ENCODE results near the gene DCST1. TPM values are rescaled to one million over a fixed set of nuclear protein-coding genes. Genes with fewer than 3 reads are reported as not detected.

Gene DCST1
- total and polyA plus RNA-seq, 2 of the 13 experiments (the other 11 are each of a cell fraction or from before 2014, with no cell fraction given), result 0.04 TPM; not detected in 1

DNA sequence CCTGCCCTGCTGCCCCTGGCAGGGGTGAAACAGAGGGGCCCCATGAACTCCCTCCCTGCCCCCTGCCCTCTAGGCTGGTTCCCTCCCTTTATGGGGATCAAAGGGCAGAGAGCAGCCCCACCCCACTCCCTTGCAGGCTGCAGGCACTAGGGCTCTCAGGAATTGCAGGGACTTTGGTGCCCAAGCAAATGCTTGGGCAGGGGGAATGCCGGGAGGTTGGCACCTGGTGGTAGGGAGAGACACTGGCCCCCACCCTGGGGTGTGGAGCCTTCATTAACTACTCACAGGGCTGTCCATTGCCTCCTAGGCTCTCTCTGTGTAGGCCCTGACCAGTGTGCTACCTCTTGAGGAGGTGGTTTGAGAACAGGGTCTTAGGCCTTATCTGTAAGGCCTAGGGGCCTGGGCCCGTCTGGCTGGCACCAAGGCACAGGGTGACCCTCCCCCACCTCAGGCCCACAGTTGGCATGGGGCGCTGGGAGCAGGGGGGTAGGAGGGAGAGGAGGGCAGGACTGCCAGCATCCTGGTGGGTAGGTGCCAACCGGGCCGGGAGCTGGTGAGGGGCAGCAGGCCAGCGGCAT lies 26.3 kb upstream of the DCST1 start (continued):
- no peak for TF ChIP-seq ZNF598 (CRISPR knock-in tag; IDR thresholded peaks at IDR 0.05; ENCODE audit: borderline replicate concordance)
- TF ChIP-seq SETDB1 (CRISPR knock-in tag; IDR thresholded peaks at IDR 0.05; ENCODE audit: borderline replicate concordance), result no peak
- TF ChIP-seq, protein P1, sequence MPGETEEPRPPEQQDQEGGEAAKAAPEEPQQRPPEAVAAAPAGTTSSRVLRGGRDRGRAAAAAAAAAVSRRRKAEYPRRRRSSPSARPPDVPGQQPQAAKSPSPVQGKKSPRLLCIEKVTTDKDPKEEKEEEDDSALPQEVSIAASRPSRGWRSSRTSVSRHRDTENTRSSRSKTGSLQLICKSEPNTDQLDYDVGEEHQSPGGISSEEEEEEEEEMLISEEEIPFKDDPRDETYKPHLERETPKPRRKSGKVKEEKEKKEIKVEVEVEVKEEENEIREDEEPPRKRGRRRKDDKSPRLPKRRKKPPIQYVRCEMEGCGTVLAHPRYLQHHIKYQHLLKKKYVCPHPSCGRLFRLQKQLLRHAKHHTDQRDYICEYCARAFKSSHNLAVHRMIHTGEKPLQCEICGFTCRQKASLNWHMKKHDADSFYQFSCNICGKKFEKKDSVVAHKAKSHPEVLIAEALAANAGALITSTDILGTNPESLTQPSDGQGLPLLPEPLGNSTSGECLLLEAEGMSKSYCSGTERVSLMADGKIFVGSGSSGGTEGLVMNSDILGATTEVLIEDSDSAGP (CRISPR knock-in tag; IDR thresholded peaks at IDR 0.05; ENCODE audit: borderline replicate concordance), result no peak
- TF ChIP-seq ARNT2 (CRISPR knock-in tag; IDR thresholded peaks at IDR 0.05; ENCODE audit: low read depth), result no peak
- TF ChIP-seq, protein P2, sequence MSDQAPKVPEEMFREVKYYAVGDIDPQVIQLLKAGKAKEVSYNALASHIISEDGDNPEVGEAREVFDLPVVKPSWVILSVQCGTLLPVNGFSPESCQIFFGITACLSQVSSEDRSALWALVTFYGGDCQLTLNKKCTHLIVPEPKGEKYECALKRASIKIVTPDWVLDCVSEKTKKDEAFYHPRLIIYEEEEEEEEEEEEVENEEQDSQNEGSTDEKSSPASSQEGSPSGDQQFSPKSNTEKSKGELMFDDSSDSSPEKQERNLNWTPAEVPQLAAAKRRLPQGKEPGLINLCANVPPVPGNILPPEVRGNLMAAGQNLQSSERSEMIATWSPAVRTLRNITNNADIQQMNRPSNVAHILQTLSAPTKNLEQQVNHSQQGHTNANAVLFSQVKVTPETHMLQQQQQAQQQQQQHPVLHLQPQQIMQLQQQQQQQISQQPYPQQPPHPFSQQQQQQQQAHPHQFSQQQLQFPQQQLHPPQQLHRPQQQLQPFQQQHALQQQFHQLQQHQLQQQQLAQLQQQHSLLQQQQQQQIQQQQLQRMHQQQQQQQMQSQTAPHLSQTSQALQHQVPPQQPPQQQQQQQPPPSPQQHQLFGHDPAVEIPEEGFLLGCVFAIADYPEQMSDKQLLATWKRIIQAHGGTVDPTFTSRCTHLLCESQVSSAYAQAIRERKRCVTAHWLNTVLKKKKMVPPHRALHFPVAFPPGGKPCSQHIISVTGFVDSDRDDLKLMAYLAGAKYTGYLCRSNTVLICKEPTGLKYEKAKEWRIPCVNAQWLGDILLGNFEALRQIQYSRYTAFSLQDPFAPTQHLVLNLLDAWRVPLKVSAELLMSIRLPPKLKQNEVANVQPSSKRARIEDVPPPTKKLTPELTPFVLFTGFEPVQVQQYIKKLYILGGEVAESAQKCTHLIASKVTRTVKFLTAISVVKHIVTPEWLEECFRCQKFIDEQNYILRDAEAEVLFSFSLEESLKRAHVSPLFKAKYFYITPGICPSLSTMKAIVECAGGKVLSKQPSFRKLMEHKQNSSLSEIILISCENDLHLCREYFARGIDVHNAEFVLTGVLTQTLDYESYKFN (CRISPR knock-in tag; conservative IDR thresholded peaks at IDR 0.05), result peak; percentile 74
- TF ChIP-seq, protein P3, sequence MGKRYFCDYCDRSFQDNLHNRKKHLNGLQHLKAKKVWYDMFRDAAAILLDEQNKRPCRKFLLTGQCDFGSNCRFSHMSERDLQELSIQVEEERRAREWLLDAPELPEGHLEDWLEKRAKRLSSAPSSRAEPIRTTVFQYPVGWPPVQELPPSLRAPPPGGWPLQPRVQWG (CRISPR knock-in tag; IDR thresholded peaks at IDR 0.05; ENCODE audit: borderline replicate concordance, low read depth), result no peak
- TF ChIP-seq JDP2 (CRISPR knock-in tag; IDR thresholded peaks at IDR 0.05; ENCODE audit: borderline replicate concordance), result no peak
- TF ChIP-seq, protein P4, sequence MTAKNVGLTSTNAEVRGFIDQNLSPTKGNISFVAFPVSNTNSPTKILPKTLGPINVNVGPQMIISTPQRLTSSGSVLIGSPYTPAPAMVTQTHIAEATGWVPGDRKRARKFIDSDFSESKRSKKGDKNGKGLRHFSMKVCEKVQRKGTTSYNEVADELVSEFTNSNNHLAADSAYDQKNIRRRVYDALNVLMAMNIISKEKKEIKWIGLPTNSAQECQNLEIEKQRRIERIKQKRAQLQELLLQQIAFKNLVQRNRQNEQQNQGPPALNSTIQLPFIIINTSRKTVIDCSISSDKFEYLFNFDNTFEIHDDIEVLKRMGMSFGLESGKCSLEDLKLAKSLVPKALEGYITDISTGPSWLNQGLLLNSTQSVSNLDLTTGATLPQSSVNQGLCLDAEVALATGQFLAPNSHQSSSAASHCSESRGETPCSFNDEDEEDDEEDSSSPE (CRISPR knock-in tag; IDR thresholded peaks at IDR 0.05), result 0 out of 2 replicates have a peak, but pooled peaks have one; percentile 30
- no peak for TF ChIP-seq TAF15 (IDR thresholded peaks at IDR 0.05; ENCODE audit: low read depth, low read length, poor library complexity, severe bottlenecking)
- TF ChIP-seq HNRNPL (IDR thresholded peaks at IDR 0.05; ENCODE audit: low read depth, low read length), result peak; percentile 98
- peak; percentile 85 for TF ChIP-seq HNF4G (IDR thresholded peaks at IDR 0.05; ENCODE audit: borderline replicate concordance, low read depth, low read length)
- 0 out of 2 replicates have a peak, but pooled peaks have one; percentile 27 for TF ChIP-seq HNF4G (CRISPR knock-in tag; IDR thresholded peaks at IDR 0.05; ENCODE audit: borderline replicate concordance, low read depth)
- no peak for TF ChIP-seq CREB1 (IDR thresholded peaks at IDR 0.05)
- TF ChIP-seq CREB1 (CRISPR knock-in tag; IDR thresholded peaks at IDR 0.05), result no peak
- no peak for TF ChIP-seq ZNF383 (CRISPR knock-in tag; IDR thresholded peaks at IDR 0.05; ENCODE audit: borderline replicate concordance)
- no peak for TF ChIP-seq MEIS2 (CRISPR knock-in tag; IDR thresholded peaks at IDR 0.05)
- TF ChIP-seq ATF7-NPFF (CRISPR knock-in tag; IDR thresholded peaks at IDR 0.05; ENCODE audit: low read depth), result no peak
- no peak for TF ChIP-seq ZNF335 (CRISPR knock-in tag; IDR thresholded peaks at IDR 0.05)
